Measurements from ENCODE around the gene GAREM1. TPM values are rescaled to one million over a fixed set of nuclear protein-coding genes. Genes with fewer than 3 reads are reported as not detected.

GAREM1 gene
- total and polyA plus RNA-seq, 3 donors from 2014 or later = 10.7 to 16.2 (median 15.2) TPM

GRCh38 chr18:32368170-32368569, 102.5 kb downstream of the GAREM1 start:
- H3K27me3 ChIP-seq = no peaks in the 10 kb centered on the region
- TF ChIP-seq POLR2A (IDR thresholded peaks at IDR 0.05) (no peak), CTCF (IDR thresholded peaks at IDR 0.05) (no peak)
- H3K4me1 ChIP-seq = no peaks in the 10 kb centered on the region
- no peak for DNase-seq
- no peaks in the 10 kb centered on the region for H3K9me3 ChIP-seq
- intact Hi-C loops (cut with DNase I; ENCODE audit: low total_unique reads) = no loop called here
- no peaks in the 10 kb centered on the region for H3K36me3 ChIP-seq (ENCODE audit: low read depth, missing control alignments)
- H3K27ac ChIP-seq = no peak overlapping the region
- H3K4me3 ChIP-seq = no peak overlapping the region

DNA sequence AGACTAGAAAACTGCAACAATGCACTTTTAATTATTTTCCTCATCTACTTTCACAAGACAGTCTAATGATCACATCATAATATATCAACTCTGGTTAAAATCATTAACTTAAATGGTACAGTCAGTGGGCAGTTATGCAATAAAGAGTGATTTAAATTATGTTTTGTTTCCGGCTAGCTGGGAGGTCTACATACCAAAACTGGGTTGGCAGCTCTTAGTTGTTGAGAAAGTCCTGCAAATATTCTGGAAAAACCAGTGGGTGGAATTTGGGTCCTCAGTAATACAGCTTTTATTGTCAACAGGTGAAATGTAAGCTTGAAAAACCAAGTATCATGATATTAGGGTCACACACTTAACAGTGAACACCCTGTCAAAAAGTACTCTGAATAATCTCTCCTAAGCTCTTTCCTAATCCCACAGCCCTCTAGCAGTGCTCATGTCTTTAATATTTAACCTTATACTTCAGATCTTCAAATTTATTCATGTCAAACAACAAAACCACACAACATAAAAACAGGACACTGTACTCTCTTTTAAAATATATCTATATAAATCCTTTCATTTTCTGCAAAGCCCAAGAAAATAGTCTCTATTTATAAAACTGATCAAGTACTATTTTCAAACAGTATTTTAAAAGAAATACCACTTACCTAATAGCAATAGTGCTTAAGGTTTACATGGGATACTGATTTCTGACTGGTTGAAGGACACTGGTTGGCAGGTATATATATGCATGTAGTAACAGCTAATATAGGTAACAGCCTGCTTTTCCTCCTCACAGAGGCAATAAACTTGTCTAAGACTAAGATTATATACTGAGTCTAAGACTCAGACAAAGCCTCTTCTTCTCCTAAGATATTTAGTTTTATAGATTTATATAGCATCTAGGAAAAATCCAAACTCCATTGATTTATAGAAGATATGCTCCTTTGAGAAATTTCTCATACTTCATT, 103.8 kb downstream of the GAREM1 start:
- WGBS, 2 donors = 70 to 84% methylated on average over 1 of the region's 1 CpG
- H3K27me3 ChIP-seq = no peaks in the 10 kb centered on the region
- TF ChIP-seq CTCF (IDR thresholded peaks at IDR 0.05) (no peak), POLR2A (IDR thresholded peaks at IDR 0.05) (no peak)
- H3K4me3 ChIP-seq = no peak overlapping the region
- H3K4me1 ChIP-seq = no peaks in the 10 kb centered on the region
- H3K27ac ChIP-seq = no peak overlapping the region
- H3K9me3 ChIP-seq = no peaks in the 10 kb centered on the region
- DNase-seq = no peak
- H3K36me3 ChIP-seq (ENCODE audit: low read depth, missing control alignments) = no peaks in the 10 kb centered on the region
- intact Hi-C loops (cut with DNase I; ENCODE audit: low total_unique reads) = no loop called here

DNA sequence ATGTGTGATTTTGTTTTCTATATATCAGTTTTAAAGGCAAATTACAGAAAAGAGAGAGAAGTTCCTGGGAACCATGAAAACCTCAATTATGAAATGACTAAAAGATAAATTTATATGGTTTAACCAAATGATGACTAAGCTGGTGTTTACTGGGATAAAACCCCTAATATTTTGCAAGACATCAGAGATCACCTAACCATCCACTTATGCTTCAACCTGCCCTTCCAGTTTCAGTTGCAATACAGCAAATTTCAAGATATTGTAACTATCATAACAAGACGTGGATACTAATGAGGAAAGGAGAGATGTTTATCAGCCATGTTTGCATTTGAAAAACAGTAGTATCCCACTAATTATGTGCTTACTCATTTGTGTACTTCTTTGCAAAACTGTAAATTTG, 108.2 kb downstream of the GAREM1 start:
- Histone ChIP-seq H3K36me3 (ENCODE audit: low read depth, missing control alignments) (no peaks in the 10 kb centered on the region), H3K9me3 (no peaks in the 10 kb centered on the region), H3K27ac (no peak overlapping the region), H3K4me1 (no peaks in the 10 kb centered on the region), H3K4me3 (no peak overlapping the region), H3K27me3 (no peaks in the 10 kb centered on the region)
- intact Hi-C loops (cut with DNase I; ENCODE audit: low total_unique reads) = no loop called here
- no peak for DNase-seq
- 85 to 86% methylated on average over 1 of the region's 1 CpG for WGBS, 2 donors
- TF ChIP-seq POLR2A (IDR thresholded peaks at IDR 0.05) (no peak), CTCF (IDR thresholded peaks at IDR 0.05) (no peak)

- intact Hi-C loops (cut with DNase I; ENCODE audit: low total_unique reads) = no loop called here
- TF ChIP-seq POLR2A (IDR thresholded peaks at IDR 0.05) = no peak
- no peak for TF ChIP-seq CTCF (IDR thresholded peaks at IDR 0.05)
- no peak overlapping the region for H3K4me3 ChIP-seq
- 81 to 85% methylated on average over 4 of the region's 4 CpGs for WGBS, 2 donors
- H3K9me3 ChIP-seq = no peaks in the 10 kb centered on the region
- no peak overlapping the region for H3K27ac ChIP-seq
- DNase-seq = no peak
- H3K36me3 ChIP-seq (ENCODE audit: low read depth, missing control alignments) = no peaks in the 10 kb centered on the region
- H3K27me3 ChIP-seq = no peaks in the 10 kb centered on the region
- no peaks in the 10 kb centered on the region for H3K4me1 ChIP-seq
These were observed 109.9 kb downstream of the GAREM1 start for GRCh38 chr18:32360682-32361345.
